B cell (primary cell): ENCODE measurements around the gene PFN1. TPM values are rescaled to one million over a fixed set of nuclear protein-coding genes. Genes with fewer than 3 reads are reported as not detected.
A peak's percentile ranks its signal among the peaks of the same experiment; 100 is the strongest.

Source experiments
- ATAC-seq: fragments of 200-7000 bp; cut with Tn5 transposase; one replicate; pipeline ENCODE4 v1.10.0; 2021; ENCODE audit warnings: low read depth, mild to moderate bottlenecking, moderate number of reproducible peaks, moderate library complexity
- CTCF ChIA-PET: fragments of 350-600 bp; sonication (Branson Sonifier 250); formaldehyde crosslinking; loops from one replicate; lab custom pipeline; 2021; ENCODE audit warnings: antibody characterized with exemption, inconsistent platforms; lab: Charles Lee
- POLR2A ChIA-PET: fragments of 350-600 bp; sonication (Branson Sonifier 250); formaldehyde crosslinking; loops from one replicate; lab custom pipeline; 2021; ENCODE audit warnings: antibody characterized with exemption; lab: Charles Lee
- DNase-seq: peaks from one replicate; pipeline ENCODE4 v3.0.0; 2013
- H2AFZ ChIP-seq: 2 replicates; pipeline ENCODE4 v1.6.1; 2012; ENCODE audit warnings: mild to moderate bottlenecking, low read depth, low read length; ENCODE audit not compliant: insufficient read depth, poor library complexity, severe bottlenecking
- H3K27ac ChIP-seq, 2 donors: 1 replicate in 1 of 2; 2 replicates in 1 of 2; pipeline ENCODE4 v1.5.1; 2012 to 2013; ENCODE audit warnings: low read length in 2 of 2, mild to moderate bottlenecking in 2 of 2, moderate library complexity in 1 of 2
- H3K27me3 ChIP-seq, 4 experiments: fragments of 200-600 bp in 1 of 4; sonication (generic) in 1 of 4; replicated peaks in 1 of 4; 1 replicate in 2 of 4; 2 replicates in 2 of 4; pipeline versions ENCODE4 v1.6.1 to v1.7.0; 2013 to 2016; ENCODE audit warnings: low read length in 3 of 4, mild to moderate bottlenecking in 2 of 4, mixed read lengths in 1 of 4, moderate library complexity in 1 of 4; ENCODE audit not compliant: insufficient read depth in 4 of 4, control insufficient read depth in 3 of 4; ENCODE audit errors: control extremely low read depth in 1 of 4
- H3K36me3 ChIP-seq, 2 experiments: replicated peaks in 1 of 2; 1 replicate in 1 of 2; 2 replicates in 1 of 2; pipeline versions ENCODE4 v1.6.1 to v1.7.1; 2013; ENCODE audit warnings: low read length in 1 of 2; ENCODE audit not compliant: insufficient read depth in 2 of 2, control insufficient read depth in 1 of 2; ENCODE audit errors: control extremely low read depth in 1 of 2, extremely low read depth in 1 of 2
- H3K4me1 ChIP-seq, 2 donors: fragments of 200-600 bp in 1 of 2; sonication (generic) in 1 of 2; 1 replicate in 1 of 2; 2 replicates in 1 of 2; pipeline versions ENCODE4 v1.5.1 to v1.6.1; 2013 to 2017; ENCODE audit warnings: low read length in 2 of 2; ENCODE audit not compliant: control insufficient read depth in 2 of 2, insufficient read depth in 2 of 2
- H3K4me2 ChIP-seq: replicated peaks from 2 replicates; pipeline ENCODE3; 2012; ENCODE audit warnings: mild to moderate bottlenecking, low read depth, low read length; ENCODE audit not compliant: poor library complexity, severe bottlenecking
- H3K4me3 ChIP-seq, 5 experiments: fragments of 200-600 bp in 1 of 5; sonication (generic) in 1 of 5; 1 replicate in 3 of 5; 2 replicates in 2 of 5; pipeline versions ENCODE4 v1.5.1 to v1.7.0; 2011 to 2016; ENCODE audit warnings: low read length in 4 of 5, mild to moderate bottlenecking in 4 of 5, low read depth in 2 of 5, control low read depth in 1 of 5, moderate library complexity in 1 of 5; ENCODE audit not compliant: insufficient read depth in 1 of 5; ENCODE audit errors: control extremely low read depth in 1 of 5, extremely low read depth in 1 of 5
- H3K79me2 ChIP-seq: fragments of 200-600 bp; sonication (generic); one replicate; pipeline ENCODE4 v1.6.0; 2016; ENCODE audit warnings: low read length; ENCODE audit not compliant: control insufficient read depth, insufficient read depth
- H3K9ac ChIP-seq: fragments of 200-600 bp; sonication (generic); 2 replicates; pipeline ENCODE4 v1.6.1; 2017; ENCODE audit warnings: mild to moderate bottlenecking, low read length, moderate library complexity
- H3K9me3 ChIP-seq, 3 donors: one replicate each; pipeline versions ENCODE4 v1.6.1 to v1.7.1; 2013; ENCODE audit warnings: low read length in 2 of 3; ENCODE audit not compliant: control insufficient read depth in 2 of 3, insufficient read depth in 1 of 3; ENCODE audit errors: control extremely low read depth in 1 of 3
- H4K20me1 ChIP-seq: 2 replicates; pipeline ENCODE4 v1.6.0; 2012; ENCODE audit warnings: mild to moderate bottlenecking, low read length; ENCODE audit not compliant: insufficient read depth, control insufficient read depth, poor library complexity, severe bottlenecking
- H3K27ac Mint-ChIP-seq: one replicate; pipeline ENCODE4 v1.8.0; 2021; ENCODE audit warnings: mixed read lengths
- H3K27me3 Mint-ChIP-seq: one replicate; pipeline ENCODE4 v1.8.0; 2021; ENCODE audit warnings: mixed read lengths
- H3K4me1 Mint-ChIP-seq: one replicate; pipeline ENCODE4 v1.8.0; 2021; ENCODE audit warnings: mixed read lengths
- H3K4me3 Mint-ChIP-seq: one replicate; pipeline ENCODE4 v1.8.0; 2021; ENCODE audit warnings: mixed read lengths
- H3K9me3 Mint-ChIP-seq: one replicate; pipeline ENCODE4 v1.8.0; 2022; ENCODE audit warnings: mixed read lengths; ENCODE audit not compliant: insufficient read depth
- CTCF ChIP-seq: fragments of 200-600 bp; IDR thresholded peaks from one replicate; pipeline ENCODE4 v1.8.0; 2022; ENCODE audit warnings: antibody characterized with exemption, mild to moderate bottlenecking
- EZH2 ChIP-seq: IDR thresholded peaks from 2 replicates; pipeline ENCODE4 v1.6.1; 2012; ENCODE audit warnings: borderline replicate concordance, low read depth, mild to moderate bottlenecking, moderate library complexity, low read length; ENCODE audit not compliant: insufficient read depth, poor library complexity, severe bottlenecking
- WGBS: methylation state at CpG from one replicate; pipeline ENCODE4 v1.1.5; 2013; ENCODE audit warnings: missing lambda C conversion rate; ENCODE audit not compliant: insufficient coverage; 5-methylcytosine and 5-hydroxymethylcytosine counted together
- intact Hi-C: fragments of 100-400 bp; cut with micrococcal nuclease; formaldehyde crosslinking; loops from one replicate; pipeline ENCODE4 v1.10.0; 2022
- polyA plus RNA-seq: library from polyadenylated mRNA; depleted of rRNA; stranded (reverse); fragments of >200 nt; gene quantifications from 2 replicates; pipeline ENCODE4 v1.2.3, GENCODE V29; 2012
- total RNA-seq, 2 donors: library from RNA; stranded (reverse); fragments of 120-200 nt in 1 of 2; gene quantifications; 1 replicate in 1 of 2; 2 replicates in 1 of 2; pipeline versions ENCODE4 v1.2.3 to v1.2.4, GENCODE V29; 2013 to 2022

PFN1 gene
- total and polyA plus RNA-seq, 2 donors (not counting 1 experiment from before 2014, with no cell fraction given) = 330 to 609 TPM

GRCh38 chr17:4986403-4986802 is 38.1 kb upstream of the PFN1 start:
- peak overlapping the region; percentile 96 for H2AFZ ChIP-seq
- no peak for DNase-seq

More at GRCh38 chr17:4986403-4986802, 38.1 kb upstream of the PFN1 start:
- peaks cover 40% of the 10 kb centered on the region for H3K4me1 Mint-ChIP-seq
- peak overlapping the region; percentile 91 for H3K4me3 Mint-ChIP-seq
- H3K79me2 ChIP-seq = peaks cover 6% of the 10 kb centered on the region
- H3K9ac ChIP-seq = peak overlapping the region; percentile 88
- H3K4me3 ChIP-seq = peak overlapping the region in 4 of 5 experiments; percentile 70 to 96 (median 82)
- no peaks in the 10 kb centered on the region for H3K27me3 Mint-ChIP-seq
- no peaks in the 10 kb centered on the region for H3K27me3 ChIP-seq
- no peaks in the 10 kb centered on the region for H4K20me1 ChIP-seq
- peaks cover 0 to 15% of the 10 kb centered on the region in 2 experiments for H3K36me3 ChIP-seq
- H3K9me3 Mint-ChIP-seq = no peaks in the 10 kb centered on the region
- no peak for ATAC-seq
- no peaks in the 10 kb centered on the region for H3K9me3 ChIP-seq
- WGBS = 81% methylated on average over 4 of the region's 5 CpGs
- ChIA-PET POLR2A (interaction anchor here (1.0 to 3.1 kb wide), 5 partner anchors 11 to 77 kb away, joined by 6 to 11 read pairs (median 8); partner anchors contain the start of genes INCA1, KIF1C, RNF167 and SLC25A11), CTCF (interaction anchor here (0.7 to 5.9 kb wide), 12 partner anchors 8 to 84 kb away, joined by 3 to 35 read pairs (median 4); partner anchors contain the start of genes CHRNE, INCA1, KIF1C and RNF167)
- H3K4me2 ChIP-seq = peak overlapping the region; percentile 95
- intact Hi-C loops = loop anchor here (5.0 kb wide), 1 partner anchor 126 kb away; the partner anchor contains the start of gene ZNF232
- TF ChIP-seq EZH2 = no peak
- no peak for TF ChIP-seq CTCF
- H3K4me1 ChIP-seq = peaks cover 21 to 28% of the 10 kb centered on the region in 2 donors
- H3K27ac Mint-ChIP-seq = peak overlapping the region; percentile 90
- H3K27ac ChIP-seq = peak overlapping the region; percentile 84 to 90
